SK-N-MC (cell line): ENCODE measurements around the gene KRTAP4-5.
"Not testable (repeated sequence)": the region's sequence is repeated elsewhere in the genome, so short reads cannot be mapped to it uniquely, and the experiment has no call there.

Experiments used
- DNase-seq: peaks from one replicate; pipeline ENCODE4 v3.0.0-alpha.2; 2011; ENCODE audit warnings: low read depth, low spot score
- H3K27ac ChIP-seq: fragments of 200-600 bp; sonication (generic); 2 replicates; pipeline ENCODE4 v1.5.1; 2016; ENCODE audit warnings: mixed run types
- H3K36me3 ChIP-seq: fragments of 200-600 bp; sonication (generic); 2 replicates; pipeline ENCODE4 v1.6.1; 2017; ENCODE audit warnings: antibody characterized with exemption, low read length, mixed read lengths; ENCODE audit not compliant: insufficient read depth
- H3K4me3 ChIP-seq: fragments of 200-600 bp; sonication (generic); 2 replicates; pipeline ENCODE4 v1.5.1; 2016
- H3K9ac ChIP-seq: fragments of 200-600 bp; sonication (generic); 2 replicates; pipeline ENCODE4 v1.8.0; 2017; ENCODE audit warnings: mixed run types, mixed read lengths; ENCODE audit not compliant: insufficient read length
- H3K9me3 ChIP-seq: fragments of 200-600 bp; sonication (generic); 2 replicates; pipeline ENCODE4 v1.6.1; 2017; ENCODE audit warnings: low read depth, mild to moderate bottlenecking, antibody characterized with exemption, low read length, moderate library complexity, mixed read lengths
- EZH2 ChIP-seq: fragments of 200-600 bp; sonication (generic); IDR thresholded peaks from one replicate; pipeline ENCODE4 v1.6.1; 2017; ENCODE audit warnings: antibody characterized with exemption
- FOXP2 ChIP-seq: optimal IDR thresholded peaks from 2 replicates; pipeline ENCODE3; 2011; ENCODE audit warnings: mild to moderate bottlenecking, moderate library complexity; ENCODE audit not compliant: insufficient read depth; ENCODE audit errors: extremely low read length, control extremely low read depth
- POLR2AphosphoS5 ChIP-seq: IDR thresholded peaks from 2 replicates; pipeline ENCODE4 v1.6.1; 2012; ENCODE audit warnings: mild to moderate bottlenecking, low read depth, low read length, borderline replicate concordance

KRTAP4-5 gene

DNA sequence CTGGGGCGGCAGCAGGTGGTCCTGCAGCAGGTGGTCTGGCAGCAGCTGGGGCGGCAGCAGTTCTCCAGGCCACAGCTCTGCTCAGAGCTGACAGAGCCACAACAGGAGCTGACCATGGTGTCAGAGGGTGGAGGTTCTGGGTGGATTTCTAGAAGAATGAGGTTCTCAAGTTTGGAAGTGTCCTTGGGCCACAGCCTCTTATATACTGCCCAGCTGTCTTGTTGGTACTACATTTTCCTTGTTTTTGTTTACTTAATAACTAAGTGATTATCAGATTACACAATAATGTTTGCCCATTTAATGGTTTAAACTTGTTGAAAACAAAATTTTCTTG is at the start of gene KRTAP4-5:
Gene KRTAP4-5, minus strand, starts transcription at position 174 of the 334 bp plus-strand sequence. Its CDS starts 58 bp downstream, at position 116.
- Histone ChIP-seq H3K9me3 (no peaks in the 10 kb centered on the region), H3K9ac (peak within 1 kb of the TSS; percentile 67), H3K4me3 (no peak within 1 kb of the TSS), H3K27ac (peak within 1 kb of the TSS; percentile 100), H3K36me3 (no peaks in the 10 kb centered on the region)
- DNase-seq, result no peak
- TF ChIP-seq EZH2 (no peak), POLR2AphosphoS5 (no peak), FOXP2 (no peak)

DNA sequence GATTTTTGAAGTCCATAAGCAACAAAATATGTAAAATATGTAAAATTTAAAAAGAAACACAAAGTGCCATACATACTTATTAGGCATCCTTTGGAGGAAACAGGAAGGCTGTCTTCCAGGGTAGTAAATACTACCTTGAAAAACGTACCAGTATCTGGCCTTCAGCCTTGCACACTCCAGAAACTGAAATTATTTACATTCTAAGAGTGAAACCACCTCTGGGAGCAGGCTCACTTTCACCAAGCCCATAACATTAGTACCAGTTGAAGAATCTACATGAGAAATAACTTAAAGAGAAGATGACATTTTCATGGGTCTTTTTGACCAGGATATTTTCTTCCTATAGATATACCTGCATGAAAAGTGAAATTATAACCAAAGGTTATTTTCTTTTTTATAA is 46.4 kb upstream of the KRTAP4-5 start:
- no peaks in the 10 kb centered on the region for H3K36me3 ChIP-seq
- no peak for DNase-seq

DNA sequence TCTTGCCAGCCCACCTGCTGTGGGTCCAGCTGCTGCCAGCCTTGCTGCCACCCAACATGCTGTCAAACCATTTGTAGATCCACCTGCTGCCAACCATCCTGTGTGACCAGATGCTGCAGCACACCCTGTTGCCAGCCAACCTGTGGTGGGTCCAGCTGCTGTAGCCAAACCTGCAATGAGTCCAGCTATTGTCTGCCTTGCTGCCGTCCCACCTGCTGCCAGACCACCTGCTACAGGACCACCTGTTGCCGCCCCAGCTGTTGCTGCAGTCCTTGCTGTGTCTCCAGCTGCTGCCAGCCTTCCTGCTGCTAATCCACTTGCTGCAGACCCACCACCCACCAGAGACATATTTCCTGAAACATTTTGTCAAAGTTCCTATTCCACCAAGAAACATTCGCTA is 40.7 kb upstream of the KRTAP4-5 start:
- Histone ChIP-seq H3K27ac (no peak overlapping the region), H3K9ac (no peak overlapping the region), H3K4me3 (no peak overlapping the region), H3K36me3 (no peaks in the 10 kb centered on the region), H3K9me3 (no peaks in the 10 kb centered on the region)
- DNase-seq, result no peak
- TF ChIP-seq FOXP2 (no peak), POLR2AphosphoS5 (no peak), EZH2 (no peak)

More for the DNA sequence above, 46.4 kb upstream of the KRTAP4-5 start:
- no peak overlapping the region for H3K9ac ChIP-seq
- H3K4me3 ChIP-seq, result no peak overlapping the region
- H3K9me3 ChIP-seq, result no peaks in the 10 kb centered on the region
- TF ChIP-seq POLR2AphosphoS5 (no peak), FOXP2 (no peak)
- no peak overlapping the region for H3K27ac ChIP-seq

DNA sequence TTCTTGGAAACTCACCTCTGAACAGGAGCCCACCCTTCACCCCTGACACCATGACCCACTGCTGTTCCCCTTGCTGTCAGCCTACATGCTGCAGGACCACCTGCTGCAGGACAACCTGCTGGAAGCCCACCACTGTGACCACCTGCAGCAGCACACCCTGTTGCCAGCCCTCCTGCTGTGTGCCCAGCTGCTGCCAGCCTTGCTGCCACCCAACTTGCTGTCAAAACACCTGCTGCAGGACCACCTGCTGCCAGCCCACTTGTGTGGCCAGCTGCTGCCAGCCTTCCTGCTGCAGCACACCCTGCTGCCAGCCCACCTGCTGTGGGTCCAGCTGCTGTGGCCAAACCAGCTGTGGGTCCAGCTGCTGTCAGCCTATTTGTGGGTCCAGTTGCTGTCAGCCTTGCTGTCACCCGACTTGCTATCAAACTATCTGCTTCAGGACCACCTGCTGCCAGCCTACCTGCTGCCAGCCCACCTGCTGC is 40.3 kb upstream of the KRTAP4-5 start, which contains the start of gene KRTAP9-1:
Gene KRTAP9-1, plus strand, starts transcription at position 51 of the 482 bp plus-strand sequence. Its CDS starts 0 bp downstream, at position 51.
- not testable (repeated sequence) for H3K36me3 ChIP-seq, H3K4me3 ChIP-seq, DNase-seq, H3K9ac ChIP-seq, H3K9me3 ChIP-seq, H3K27ac ChIP-seq

DNA sequence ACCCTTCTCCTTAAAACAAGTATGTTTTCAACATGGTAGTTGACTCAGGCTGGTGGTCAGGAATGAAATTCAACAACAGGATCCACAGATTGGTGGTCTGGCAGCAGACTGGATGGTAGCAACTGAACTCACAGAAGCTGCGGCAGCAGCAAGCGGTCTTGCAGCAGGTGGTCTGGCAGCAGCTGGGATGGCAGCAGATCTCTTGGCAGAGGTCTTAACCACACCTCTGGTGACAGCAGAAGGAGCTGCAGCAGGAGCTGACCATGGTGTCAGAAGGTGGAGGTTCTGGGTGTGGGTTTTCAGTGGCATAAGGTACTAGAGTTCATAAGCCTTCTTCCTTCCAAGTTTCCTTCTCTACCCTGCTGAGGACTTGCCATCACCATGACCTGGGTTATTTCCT is 37.2 kb upstream of the KRTAP4-5 start:
- no peaks in the 10 kb centered on the region for H3K36me3 ChIP-seq

DNA sequence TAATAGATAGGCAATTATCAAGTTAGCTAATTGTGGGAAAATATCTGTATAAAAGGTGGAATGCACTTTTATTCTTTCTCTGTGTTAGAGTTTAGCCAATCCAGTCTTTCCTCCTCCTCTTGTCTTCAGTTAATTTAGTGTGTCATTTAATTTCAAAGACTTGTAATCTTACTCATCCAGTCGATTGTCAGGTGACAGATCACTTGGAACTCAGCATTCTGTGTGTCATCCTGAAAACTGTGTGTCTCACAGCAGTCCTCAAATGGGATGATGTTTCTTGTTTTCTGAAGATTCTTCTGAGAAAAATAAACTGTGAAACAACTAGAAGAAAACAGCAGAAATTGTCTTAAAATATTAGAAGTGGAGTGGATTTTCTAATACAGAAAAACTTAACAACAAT is 35.4 kb upstream of the KRTAP4-5 start:
- no peak for DNase-seq
- H3K9me3 ChIP-seq, result no peaks in the 10 kb centered on the region
- no peak overlapping the region for H3K9ac ChIP-seq
- no peaks in the 10 kb centered on the region for H3K36me3 ChIP-seq
- H3K4me3 ChIP-seq, result no peak overlapping the region
- TF ChIP-seq FOXP2 (no peak), EZH2 (no peak), POLR2AphosphoS5 (no peak)
- no peak overlapping the region for H3K27ac ChIP-seq

More for the DNA sequence above, 37.2 kb upstream of the KRTAP4-5 start:
- no peak overlapping the region for H3K4me3 ChIP-seq
- no peaks in the 10 kb centered on the region for H3K9me3 ChIP-seq
- TF ChIP-seq POLR2AphosphoS5 (no peak), EZH2 (no peak), FOXP2 (no peak)
- H3K9ac ChIP-seq, result no peak overlapping the region
- H3K27ac ChIP-seq, result no peak overlapping the region
- DNase-seq, result no peak

DNA sequence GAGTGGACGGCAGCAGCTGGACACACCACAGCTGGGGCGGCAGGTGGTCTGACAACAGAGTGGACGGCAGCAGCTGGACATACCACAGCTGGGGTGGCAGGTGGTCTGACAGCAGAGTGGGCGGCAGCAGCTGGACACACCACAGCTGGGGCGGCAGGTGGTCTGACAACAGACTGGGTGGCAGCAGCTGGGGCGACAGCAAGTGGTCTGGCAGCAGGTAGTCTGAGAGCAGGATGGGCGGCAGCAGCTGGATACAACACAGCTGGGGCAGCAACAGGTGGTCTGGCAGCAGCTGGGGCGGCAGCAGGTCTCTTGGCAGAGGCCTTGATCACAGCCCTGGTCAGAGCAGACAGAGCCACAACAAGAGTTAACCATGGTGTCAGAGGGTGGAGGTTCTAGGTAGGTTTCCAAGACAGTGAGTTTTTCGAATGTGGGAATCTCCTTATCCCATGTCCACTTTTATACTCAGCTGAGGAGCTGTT is 34.9 kb upstream of the KRTAP4-5 start, which contains the start of gene KRTAP4-1:
Gene KRTAP4-1, minus strand, starts transcription at position 432 of the 482 bp plus-strand sequence. Its CDS starts 57 bp downstream, at position 375.
- DNase-seq, result no peak
- no peak within 1 kb of the TSS for H3K27ac ChIP-seq
- no peaks in the 10 kb centered on the region for H3K36me3 ChIP-seq
- H3K4me3 ChIP-seq, result no peak within 1 kb of the TSS
- no peak within 1 kb of the TSS for H3K9ac ChIP-seq
- no peak for TF ChIP-seq FOXP2
- TF ChIP-seq POLR2AphosphoS5, result no peak
- no peak for TF ChIP-seq EZH2
- no peaks in the 10 kb centered on the region for H3K9me3 ChIP-seq

DNA sequence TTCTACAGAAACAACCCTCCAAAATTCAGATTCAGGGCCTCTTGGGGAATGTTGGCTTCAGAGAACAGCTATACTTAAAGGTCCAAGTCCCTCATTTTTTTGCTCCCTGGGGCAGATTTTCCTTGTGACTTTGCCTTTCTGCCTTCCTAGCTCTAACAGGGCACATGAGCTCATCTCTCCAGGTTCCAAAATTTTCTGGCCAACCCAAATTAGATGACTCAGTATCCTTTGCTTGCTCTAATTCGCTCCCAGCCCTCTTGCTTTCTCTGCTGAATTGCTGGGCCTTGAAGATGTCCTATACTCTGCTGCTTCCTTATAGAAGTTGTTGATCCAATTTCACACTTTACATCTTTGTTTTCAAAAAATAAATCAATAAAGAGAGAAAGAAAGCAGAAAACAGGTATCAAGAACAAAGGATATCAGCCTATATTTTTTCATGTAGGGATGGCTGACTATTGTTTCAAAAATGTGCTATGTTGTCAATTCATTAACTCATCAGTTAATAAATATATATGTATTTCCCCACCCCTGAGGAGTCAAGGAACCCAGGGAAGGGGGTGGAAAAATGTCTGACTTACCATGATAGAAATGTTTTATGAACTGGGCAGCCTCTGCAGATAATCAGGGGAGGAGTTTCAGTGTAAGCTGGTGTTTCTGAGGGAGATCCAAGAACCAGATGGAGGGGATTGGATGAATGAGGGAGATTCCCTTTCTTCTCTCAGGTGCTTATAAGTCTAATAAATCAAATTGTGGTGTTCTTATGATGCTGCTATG is 29.4 kb upstream of the KRTAP4-5 start:
- TF ChIP-seq EZH2, result no peak
- Histone ChIP-seq H3K36me3 (no peaks in the 10 kb centered on the region), H3K9me3 (no peaks in the 10 kb centered on the region), H3K4me3 (no peak overlapping the region), H3K9ac (no peak overlapping the region), H3K27ac (no peak overlapping the region)
- DNase-seq, result no peak

DNA sequence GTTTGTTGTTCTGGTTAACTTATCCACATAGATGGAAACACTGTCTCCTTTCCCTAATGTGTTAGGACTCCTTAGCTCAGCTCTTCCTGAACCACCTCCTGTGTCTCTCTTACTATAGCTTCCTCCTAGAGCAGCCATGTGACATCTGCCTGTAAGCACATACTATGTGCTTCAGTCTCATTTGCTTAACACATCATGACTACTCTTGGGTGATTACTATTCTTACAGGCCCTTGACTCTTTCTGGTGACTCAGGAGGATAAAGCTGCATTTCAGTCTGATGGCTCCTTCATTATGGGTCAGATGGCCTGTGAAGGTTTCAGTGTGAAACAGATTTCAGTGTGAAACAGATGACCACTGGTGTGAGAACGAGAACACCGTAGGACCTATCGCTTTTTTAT is 28.7 kb upstream of the KRTAP4-5 start:
- no peak overlapping the region for H3K4me3 ChIP-seq
- no peak overlapping the region for H3K9ac ChIP-seq
- DNase-seq, result no peak
- H3K36me3 ChIP-seq, result no peaks in the 10 kb centered on the region
- H3K9me3 ChIP-seq, result no peaks in the 10 kb centered on the region
- no peak for TF ChIP-seq FOXP2
- no peak for TF ChIP-seq POLR2AphosphoS5
- no peak for TF ChIP-seq EZH2
- H3K27ac ChIP-seq, result no peak overlapping the region
